Colon (tissue), 2 donors: ENCODE data around the gene MOV10L1.
"Not testable (repeated sequence)": the region's sequence is repeated elsewhere in the genome, so short reads cannot be mapped to it uniquely, and the experiment has no call there.

Experiments used
- FAIRE-seq: peaks from 2 replicates; lab custom pipeline; 2012; peaks lifted over from hg19 to GRCh38; lab: Jason Lieb, UNC
- donor health status: control.
- donor health status: control.

Gene MOV10L1

GRCh38 chr22:50138988-50139387, 49.2 kb downstream of the MOV10L1 start:
- no peak for FAIRE-seq

- FAIRE-seq = no peak
Observed at GRCh38 chr22:50139843-50140415, 50.1 kb downstream of the MOV10L1 start.

GRCh38 chr22:50140615-50141014, 50.8 kb downstream of the MOV10L1 start:
- FAIRE-seq = no peak

GRCh38 chr22:50141462-50141861, 51.7 kb downstream of the MOV10L1 start:
- FAIRE-seq = no peak

GRCh38 chr22:50141891-50142363, 52.1 kb downstream of the MOV10L1 start:
- FAIRE-seq = no peak

GRCh38 chr22:50143096-50143495, 53.3 kb downstream of the MOV10L1 start:
- FAIRE-seq = no peak

- FAIRE-seq = no peak
Observed at GRCh38 chr22:50144005-50144614, 54.3 kb downstream of the MOV10L1 start.

GRCh38 chr22:50145721-50146438, 56.1 kb downstream of the MOV10L1 start:
- no peak for FAIRE-seq

- no peak for FAIRE-seq
Observed at GRCh38 chr22:50146439-50147238, 56.8 kb downstream of the MOV10L1 start.

- FAIRE-seq = not testable (repeated sequence)
Observed at GRCh38 chr22:50147258-50148165, 57.7 kb downstream of the MOV10L1 start.

- no peak for FAIRE-seq
Observed at GRCh38 chr22:50148166-50148500, 58.3 kb downstream of the MOV10L1 start.

GRCh38 chr22:50148991-50149721, 59.4 kb downstream of the MOV10L1 start:
- no peak for FAIRE-seq

- FAIRE-seq = no peak
Observed at GRCh38 chr22:50150161-50151129, 60.6 kb downstream of the MOV10L1 start.

GRCh38 chr22:50151571-50152537, 62.0 kb downstream of the MOV10L1 start:
- no peak for FAIRE-seq

GRCh38 chr22:50153056-50153755, 63.4 kb downstream of the MOV10L1 start:
- FAIRE-seq = no peak

- no peak for FAIRE-seq
Observed at GRCh38 chr22:50153756-50154140, 63.9 kb downstream of the MOV10L1 start.

GRCh38 chr22:50157709-50158375, 68.0 kb downstream of the MOV10L1 start:
- no peak for FAIRE-seq
